Osteocyte (in vitro differentiated cells): ENCODE data around the gene COLEC12. TPM values are rescaled to one million over a fixed set of nuclear protein-coding genes. Genes with fewer than 3 reads are reported as not detected.

Source experiments
- DNase-seq: peaks from one replicate; pipeline ENCODE4 v3.0.0; 2021; ENCODE audit warnings: mixed read lengths; ENCODE audit not compliant: unreplicated experiment; ENCODE audit errors: extremely low spot score
- H3K27ac Mint-ChIP-seq: one replicate; pipeline ENCODE4 v1.8.0; 2021; ENCODE audit warnings: mild to moderate bottlenecking, mixed read lengths; ENCODE audit not compliant: unreplicated experiment
- H3K27me3 Mint-ChIP-seq: one replicate; pipeline ENCODE4 v1.8.0; 2021; ENCODE audit warnings: mixed read lengths; ENCODE audit not compliant: unreplicated experiment
- H3K36me3 Mint-ChIP-seq: one replicate; pipeline ENCODE4 v1.8.0; 2021; ENCODE audit warnings: mixed read lengths; ENCODE audit not compliant: unreplicated experiment
- H3K4me1 Mint-ChIP-seq: one replicate; pipeline ENCODE4 v1.8.0; 2021; ENCODE audit warnings: mixed read lengths; ENCODE audit not compliant: unreplicated experiment
- H3K4me3 Mint-ChIP-seq: one replicate; pipeline ENCODE4 v1.8.0; 2021; ENCODE audit warnings: mild to moderate bottlenecking, moderate library complexity, mixed read lengths; ENCODE audit not compliant: unreplicated experiment
- H3K9me3 Mint-ChIP-seq: one replicate; pipeline ENCODE4 v1.8.0; 2021; ENCODE audit warnings: mixed read lengths; ENCODE audit not compliant: unreplicated experiment
- CTCF ChIP-seq: fragments of 200-600 bp; sonication (generic); IDR thresholded peaks from 2 replicates; pipeline ENCODE4 v1.5.0; 2021; ENCODE audit warnings: antibody characterized with exemption, mild to moderate bottlenecking, moderate library complexity
- total RNA-seq: library from RNA; stranded (reverse); gene quantifications from 2 replicates; pipeline ENCODE4 v1.2.1, GENCODE V29; 2021

COLEC12 gene
- total RNA-seq, 1 donor from 2014 or later = 113 TPM

- TF ChIP-seq CTCF = no peak
- no peak overlapping the region for H3K4me3 Mint-ChIP-seq
- H3K27ac Mint-ChIP-seq = no peak overlapping the region
- H3K36me3 Mint-ChIP-seq = no peaks in the 10 kb centered on the region
- H3K27me3 Mint-ChIP-seq = no peaks in the 10 kb centered on the region
- H3K9me3 Mint-ChIP-seq = no peaks in the 10 kb centered on the region
- H3K4me1 Mint-ChIP-seq = peaks cover 9% of the 10 kb centered on the region
- no peak for DNase-seq
Measured at GRCh38 chr18:532018-532417, 31.5 kb upstream of the COLEC12 start.

DNA sequence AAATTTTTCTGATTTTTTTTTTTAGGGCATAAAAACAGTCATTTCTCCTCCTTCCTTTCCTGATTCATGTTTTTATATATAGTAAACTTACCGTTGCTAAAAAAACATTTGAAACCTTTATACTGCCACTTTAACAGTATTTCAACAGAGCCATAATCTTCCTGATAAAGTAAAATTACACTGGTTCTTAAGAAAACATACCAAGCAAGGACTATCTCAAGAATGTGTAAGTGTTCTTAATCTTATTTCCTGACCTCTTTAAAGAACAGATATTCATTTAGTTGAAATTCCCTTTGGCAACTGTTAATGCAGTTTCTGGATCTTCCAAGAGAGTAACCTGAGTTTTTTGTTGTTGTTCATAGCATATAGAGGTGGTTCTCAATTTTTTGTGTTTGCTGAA is 26.6 kb upstream of the COLEC12 start:
- no peaks in the 10 kb centered on the region for H3K9me3 Mint-ChIP-seq
- no peak overlapping the region for H3K4me3 Mint-ChIP-seq
- DNase-seq = no peak
- TF ChIP-seq CTCF = no peak
- H3K27ac Mint-ChIP-seq = no peak overlapping the region
- peaks cover 30% of the 10 kb centered on the region for H3K4me1 Mint-ChIP-seq
- H3K27me3 Mint-ChIP-seq = no peaks in the 10 kb centered on the region
- H3K36me3 Mint-ChIP-seq = no peaks in the 10 kb centered on the region

- Mint-ChIP-seq H3K9me3 (no peaks in the 10 kb centered on the region), H3K4me3 (no peak overlapping the region), H3K4me1 (peaks cover 30% of the 10 kb centered on the region), H3K27ac (no peak overlapping the region), H3K36me3 (no peaks in the 10 kb centered on the region), H3K27me3 (no peaks in the 10 kb centered on the region)
- no peak for TF ChIP-seq CTCF
- no peak for DNase-seq
Measured at GRCh38 chr18:526681-527080, 26.2 kb upstream of the COLEC12 start.

DNA sequence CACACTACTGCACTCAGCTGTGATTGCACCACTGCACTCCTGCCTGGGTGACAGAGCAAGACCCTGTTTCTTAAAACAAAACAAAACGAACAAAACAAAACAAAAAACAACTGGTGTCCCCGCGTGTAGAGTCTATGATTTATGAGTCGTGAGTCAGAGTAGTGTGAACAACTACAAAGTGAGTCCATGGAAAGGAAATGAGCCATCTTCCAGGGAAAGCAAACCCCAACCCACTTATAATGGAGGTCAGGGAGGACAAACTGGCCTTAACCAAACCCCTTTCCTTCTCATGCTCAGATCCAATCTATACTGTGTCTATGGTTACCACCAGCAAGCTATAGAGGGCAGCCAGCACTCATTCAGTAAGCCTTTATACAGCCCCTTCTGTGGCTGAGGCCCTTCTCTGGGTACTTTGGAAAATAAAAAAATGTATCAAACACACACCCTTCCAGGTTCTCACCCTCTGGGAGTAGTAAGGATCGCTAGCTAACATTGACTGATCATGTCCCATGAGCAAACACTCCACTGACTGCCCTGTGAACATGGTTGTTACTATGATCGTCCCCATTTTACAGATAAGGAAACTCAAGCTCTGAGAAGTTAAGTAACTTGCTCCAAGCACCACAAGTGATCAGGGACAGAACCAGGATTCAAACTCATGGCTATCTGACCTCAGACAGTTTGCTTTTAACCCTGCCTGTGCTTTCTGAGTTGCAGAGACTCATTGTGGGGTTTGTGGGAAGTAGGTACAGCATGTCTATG is 24.7 kb upstream of the COLEC12 start:
- Mint-ChIP-seq H3K27ac (no peak overlapping the region), H3K9me3 (no peaks in the 10 kb centered on the region), H3K36me3 (no peaks in the 10 kb centered on the region), H3K27me3 (no peaks in the 10 kb centered on the region), H3K4me1 (peaks cover 30% of the 10 kb centered on the region), H3K4me3 (no peak overlapping the region)
- TF ChIP-seq CTCF = no peak
- DNase-seq = no peak

DNA sequence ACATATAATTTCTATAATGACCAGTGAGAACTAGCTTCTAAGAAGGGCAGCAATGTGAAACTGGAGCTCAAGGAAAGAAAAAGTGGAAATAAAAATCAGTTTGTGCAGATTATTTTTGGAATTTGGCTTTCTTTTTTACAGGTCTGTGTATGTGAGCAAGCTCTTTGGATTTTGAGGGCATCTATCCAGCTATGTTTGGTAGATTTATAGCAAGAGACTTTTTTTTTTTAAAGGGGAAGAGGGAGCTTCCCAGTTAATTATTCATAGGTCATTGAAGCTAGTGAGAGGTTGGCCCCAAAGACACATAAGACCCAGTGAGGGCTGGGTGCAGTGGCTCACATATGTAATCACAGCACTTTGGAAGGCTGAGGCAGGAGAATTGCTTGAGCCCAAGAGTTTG is 24.0 kb upstream of the COLEC12 start:
- Mint-ChIP-seq H3K27me3 (no peaks in the 10 kb centered on the region), H3K9me3 (no peaks in the 10 kb centered on the region), H3K36me3 (no peaks in the 10 kb centered on the region), H3K4me1 (peaks cover 31% of the 10 kb centered on the region), H3K27ac (no peak overlapping the region), H3K4me3 (no peak overlapping the region)
- TF ChIP-seq CTCF = no peak
- no peak for DNase-seq
